Parathyroid adenoma (tissue), 2 donors: ENCODE measurements around the gene MTFMT.

Source experiments
- H2AFZ ChIP-seq: fragments of 300-600 bp; sonication (generic); one replicate; pipeline ENCODE4 v1.7.0; 2017; ENCODE audit warnings: antibody characterized with exemption, mild to moderate bottlenecking
- H3K27ac ChIP-seq: fragments of 300-600 bp; sonication (generic); one replicate; pipeline ENCODE4 v1.7.0; 2017
- H3K27me3 ChIP-seq: fragments of 300-600 bp; sonication (generic); one replicate; pipeline ENCODE4 v1.7.0; 2017; ENCODE audit warnings: low read length; ENCODE audit not compliant: control insufficient read depth, insufficient read depth
- H3K36me3 ChIP-seq: fragments of 300-600 bp; sonication (generic); one replicate; pipeline ENCODE4 v1.7.0; 2017; ENCODE audit warnings: low read length; ENCODE audit not compliant: control insufficient read depth, insufficient read depth
- H3K4me1 ChIP-seq: fragments of 300-600 bp; sonication (generic); one replicate; pipeline ENCODE4 v1.7.0; 2017; ENCODE audit warnings: control low read depth
- H3K4me2 ChIP-seq: fragments of 300-600 bp; sonication (generic); one replicate; pipeline ENCODE4 v1.7.0; 2017; ENCODE audit warnings: low read length
- H3K4me3 ChIP-seq: fragments of 300-600 bp; sonication (generic); one replicate; pipeline ENCODE4 v1.7.0; 2017; ENCODE audit warnings: low read depth, low read length
- H3K79me2 ChIP-seq: fragments of 300-600 bp; sonication (generic); one replicate; pipeline ENCODE4 v1.7.0; 2017; ENCODE audit warnings: control low read depth
- H3K9ac ChIP-seq: fragments of 300-600 bp; sonication (generic); one replicate; pipeline ENCODE4 v1.7.0; 2017; ENCODE audit warnings: mild to moderate bottlenecking
- H3K9me3 ChIP-seq: fragments of 300-600 bp; sonication (generic); one replicate; pipeline ENCODE4 v1.7.0; 2017; ENCODE audit warnings: low read length; ENCODE audit not compliant: control insufficient read depth
- CTCF ChIP-seq: fragments of 300-600 bp; sonication (generic); IDR thresholded peaks from one replicate; pipeline ENCODE4 v1.7.0; 2017; ENCODE audit warnings: antibody characterized with exemption, mild to moderate bottlenecking
- donor health status: primary hyperparathyroidism.

Gene MTFMT

GRCh38 chr15:65059931-65060596 lies 30.6 kb upstream of the MTFMT start:
- no peak overlapping the region for H3K4me2 ChIP-seq

GRCh38 chr15:65059369-65059750 lies 29.9 kb upstream of the MTFMT start:
- Histone ChIP-seq H3K27ac (no peak overlapping the region), H3K4me3 (no peak overlapping the region), H3K9me3 (no peaks in the 10 kb centered on the region), H3K4me2 (no peak overlapping the region), H3K9ac (no peak overlapping the region), H2AFZ (no peak overlapping the region), H3K79me2 (no peaks in the 10 kb centered on the region), H3K27me3 (no peaks in the 10 kb centered on the region), H3K36me3 (no peaks in the 10 kb centered on the region), H3K4me1 (no peaks in the 10 kb centered on the region)
- no peak for TF ChIP-seq CTCF

More at GRCh38 chr15:65059931-65060596, 30.6 kb upstream of the MTFMT start:
- no peaks in the 10 kb centered on the region for H3K27me3 ChIP-seq
- TF ChIP-seq CTCF = no peak
- no peak overlapping the region for H3K9ac ChIP-seq
- no peaks in the 10 kb centered on the region for H3K36me3 ChIP-seq
- no peak overlapping the region for H2AFZ ChIP-seq
- no peaks in the 10 kb centered on the region for H3K79me2 ChIP-seq
- H3K4me1 ChIP-seq = no peaks in the 10 kb centered on the region
- H3K27ac ChIP-seq = no peak overlapping the region
- no peaks in the 10 kb centered on the region for H3K9me3 ChIP-seq
- H3K4me3 ChIP-seq = no peak overlapping the region

- H3K9ac ChIP-seq = no peak overlapping the region
- no peak overlapping the region for H3K27ac ChIP-seq
- H3K79me2 ChIP-seq = no peaks in the 10 kb centered on the region
- no peaks in the 10 kb centered on the region for H3K9me3 ChIP-seq
- no peaks in the 10 kb centered on the region for H3K27me3 ChIP-seq
- H2AFZ ChIP-seq = no peak overlapping the region
- H3K4me3 ChIP-seq = no peak overlapping the region
- no peak for TF ChIP-seq CTCF
- H3K36me3 ChIP-seq = no peaks in the 10 kb centered on the region
- H3K4me2 ChIP-seq = no peak overlapping the region
- no peaks in the 10 kb centered on the region for H3K4me1 ChIP-seq
Observed at GRCh38 chr15:65058394-65059368, 29.2 kb upstream of the MTFMT start.

GRCh38 chr15:65057549-65057940 lies 28.1 kb upstream of the MTFMT start:
- Histone ChIP-seq H3K27me3 (no peaks in the 10 kb centered on the region), H3K4me1 (no peaks in the 10 kb centered on the region), H3K27ac (no peak overlapping the region), H3K4me2 (no peak overlapping the region), H3K36me3 (no peaks in the 10 kb centered on the region), H3K4me3 (no peak overlapping the region), H3K9ac (no peak overlapping the region), H2AFZ (no peak overlapping the region), H3K79me2 (no peaks in the 10 kb centered on the region), H3K9me3 (no peaks in the 10 kb centered on the region)
- no peak for TF ChIP-seq CTCF
